Astrocyte (in vitro differentiated cells and primary cell): ENCODE results near the gene EMP2. TPM values are rescaled to one million over a fixed set of nuclear protein-coding genes. Genes with fewer than 3 reads are reported as not detected.

Experiments
- DNase-seq: peaks from one replicate; pipeline ENCODE4 v3.0.0-alpha.2; 2010; ENCODE audit warnings: low read depth
- FAIRE-seq: peaks from 2 replicates; lab custom pipeline; 2011; peaks lifted over from hg19 to GRCh38; lab: Jason Lieb, UNC
- H2AFZ ChIP-seq: 2 replicates; pipeline ENCODE4 v1.6.0; 2012; ENCODE audit warnings: low read depth, low read length, inconsistent platforms
- H3K27ac ChIP-seq: 2 replicates; pipeline ENCODE4 v1.5.1; 2011; ENCODE audit warnings: low read depth, low read length, inconsistent platforms
- H3K27me3 ChIP-seq: 2 replicates; pipeline ENCODE4 v1.6.0; 2011; ENCODE audit warnings: low read length, inconsistent platforms; ENCODE audit not compliant: insufficient read depth
- H3K36me3 ChIP-seq: 2 replicates; pipeline ENCODE4 v1.5.1; 2011; ENCODE audit warnings: low read length, inconsistent platforms; ENCODE audit not compliant: insufficient read depth
- H3K4me1 ChIP-seq: 2 replicates; pipeline ENCODE4 v1.5.1; 2011; ENCODE audit warnings: low read length, inconsistent platforms; ENCODE audit not compliant: insufficient read depth
- H3K4me2 ChIP-seq: 2 replicates; pipeline ENCODE4 v1.6.0; 2012; ENCODE audit warnings: low read length, inconsistent platforms
- H3K4me3 ChIP-seq: 2 replicates; pipeline ENCODE4 v1.5.1; 2011; ENCODE audit warnings: low read depth, mild to moderate bottlenecking, low read length, inconsistent platforms; ENCODE audit not compliant: insufficient read depth
- H3K79me2 ChIP-seq: 2 replicates; pipeline ENCODE4 v1.6.0; 2012; ENCODE audit warnings: mild to moderate bottlenecking, low read length, inconsistent platforms; ENCODE audit not compliant: insufficient read depth
- H3K9ac ChIP-seq: 2 replicates; pipeline ENCODE4 v1.6.0; 2012; ENCODE audit warnings: mild to moderate bottlenecking, low read length, inconsistent platforms
- H3K9me3 ChIP-seq: 2 replicates; pipeline ENCODE4 v1.5.1; 2012; ENCODE audit warnings: low read depth, mild to moderate bottlenecking, low read length, inconsistent platforms; ENCODE audit not compliant: insufficient read depth
- H4K20me1 ChIP-seq: 2 replicates; pipeline ENCODE4 v1.6.0; 2012; ENCODE audit warnings: low read length, inconsistent platforms; ENCODE audit not compliant: insufficient read depth
- H3K27ac Mint-ChIP-seq: one replicate; pipeline ENCODE4 v1.8.0; 2021; ENCODE audit warnings: mild to moderate bottlenecking, mixed read lengths; ENCODE audit not compliant: unreplicated experiment
- H3K27me3 Mint-ChIP-seq: one replicate; pipeline ENCODE4 v1.8.0; 2021; ENCODE audit warnings: low read depth, mixed read lengths; ENCODE audit not compliant: unreplicated experiment
- H3K36me3 Mint-ChIP-seq: one replicate; pipeline ENCODE4 v1.8.0; 2021; ENCODE audit warnings: low read depth, mixed read lengths; ENCODE audit not compliant: unreplicated experiment
- H3K4me1 Mint-ChIP-seq: one replicate; pipeline ENCODE4 v1.8.0; 2021; ENCODE audit warnings: low read depth, mixed read lengths; ENCODE audit not compliant: unreplicated experiment
- H3K4me3 Mint-ChIP-seq: one replicate; pipeline ENCODE4 v1.8.0; 2021; ENCODE audit warnings: mild to moderate bottlenecking, moderate library complexity, mixed read lengths; ENCODE audit not compliant: unreplicated experiment
- H3K9me3 Mint-ChIP-seq: one replicate; pipeline ENCODE4 v1.8.0; 2021; ENCODE audit warnings: mild to moderate bottlenecking, mixed read lengths; ENCODE audit not compliant: unreplicated experiment
- CTCF ChIP-seq: IDR thresholded peaks from 2 replicates; pipeline ENCODE4 v1.5.1; 2011; ENCODE audit warnings: low read depth, mild to moderate bottlenecking, inconsistent platforms, low read length, moderate library complexity; ENCODE audit not compliant: insufficient read depth
- EZH2 ChIP-seq: IDR thresholded peaks from 2 replicates; pipeline ENCODE4 v1.6.1; 2012; ENCODE audit warnings: mild to moderate bottlenecking, low read length, inconsistent platforms; ENCODE audit not compliant: insufficient read depth
- total RNA-seq: library from RNA; stranded (reverse); gene quantifications from 2 replicates; pipeline ENCODE4 v1.2.1, GENCODE V29; 2021

EMP2 gene
- total RNA-seq, 1 donor from 2014 or later = 1.7 TPM

- peaks cover 32% of the 10 kb centered on the region for H3K27me3 Mint-ChIP-seq
- no peaks in the 10 kb centered on the region for H3K9me3 Mint-ChIP-seq
- Histone ChIP-seq H3K4me2 (no peak overlapping the region), H3K4me1 (peaks cover 12% of the 10 kb centered on the region), H3K36me3 (no peaks in the 10 kb centered on the region), H3K27me3 (no peaks in the 10 kb centered on the region), H3K9me3 (no peaks in the 10 kb centered on the region), H4K20me1 (no peaks in the 10 kb centered on the region), H3K27ac (no peak overlapping the region), H3K4me3 (no peak overlapping the region), H3K9ac (no peak overlapping the region), H2AFZ (no peak overlapping the region), H3K79me2 (no peaks in the 10 kb centered on the region)
- no peak overlapping the region for H3K27ac Mint-ChIP-seq
- H3K36me3 Mint-ChIP-seq = no peaks in the 10 kb centered on the region
- DNase-seq (no peak), FAIRE-seq (no peak)
- peaks cover 8% of the 10 kb centered on the region for H3K4me1 Mint-ChIP-seq
- TF ChIP-seq CTCF (no peak), EZH2 (no peak)
- H3K4me3 Mint-ChIP-seq = no peak overlapping the region
These were observed 8.7 kb upstream of the EMP2 start for GRCh38 chr16:10589109-10589508.

GRCh38 chr16:10587622-10588021 lies 7.2 kb upstream of the EMP2 start:
- Mint-ChIP-seq H3K4me3 (no peak overlapping the region), H3K27ac (no peak overlapping the region), H3K9me3 (no peaks in the 10 kb centered on the region), H3K27me3 (peaks cover 34% of the 10 kb centered on the region), H3K36me3 (no peaks in the 10 kb centered on the region), H3K4me1 (peaks cover 8% of the 10 kb centered on the region)
- H3K9ac ChIP-seq = no peak overlapping the region
- H4K20me1 ChIP-seq = no peaks in the 10 kb centered on the region
- H3K79me2 ChIP-seq = no peaks in the 10 kb centered on the region
- no peak overlapping the region for H3K4me2 ChIP-seq
- FAIRE-seq (no peak), DNase-seq (no peak)
- H3K4me3 ChIP-seq = no peak overlapping the region
- TF ChIP-seq EZH2 = no peak
- TF ChIP-seq CTCF = no peak
- no peaks in the 10 kb centered on the region for H3K27me3 ChIP-seq
- H3K9me3 ChIP-seq = no peaks in the 10 kb centered on the region
- H3K4me1 ChIP-seq = peaks cover 12% of the 10 kb centered on the region
- H2AFZ ChIP-seq = no peak overlapping the region
- no peak overlapping the region for H3K27ac ChIP-seq
- no peaks in the 10 kb centered on the region for H3K36me3 ChIP-seq

- FAIRE-seq (peak; percentile 54), DNase-seq (peak; percentile 67)
- peak overlapping the region; percentile 35 for H3K4me3 ChIP-seq
- no peaks in the 10 kb centered on the region for H3K27me3 ChIP-seq
- peak overlapping the region; percentile 83 for H3K4me2 ChIP-seq
- TF ChIP-seq CTCF (no peak), EZH2 (no peak)
- H3K27ac Mint-ChIP-seq = no peak overlapping the region
- no peaks in the 10 kb centered on the region for H3K79me2 ChIP-seq
- H3K9me3 Mint-ChIP-seq = no peaks in the 10 kb centered on the region
- peak overlapping the region; percentile 62 for H2AFZ ChIP-seq
- H3K4me3 Mint-ChIP-seq = no peak overlapping the region
- peaks cover 12% of the 10 kb centered on the region for H3K4me1 ChIP-seq
- peaks cover 32% of the 10 kb centered on the region for H3K27me3 Mint-ChIP-seq
- no peaks in the 10 kb centered on the region for H3K36me3 Mint-ChIP-seq
- no peaks in the 10 kb centered on the region for H4K20me1 ChIP-seq
- H3K9ac ChIP-seq = peak overlapping the region; percentile 57
- H3K36me3 ChIP-seq = no peaks in the 10 kb centered on the region
- H3K4me1 Mint-ChIP-seq = peaks cover 8% of the 10 kb centered on the region
- H3K9me3 ChIP-seq = no peaks in the 10 kb centered on the region
- peak overlapping the region; percentile 72 for H3K27ac ChIP-seq
These were observed 4.6 kb upstream of the EMP2 start for GRCh38 chr16:10584981-10585438.
